Esophagus squamous epithelium (tissue), 4 donors: ENCODE results near the gene PAF1.

Source experiments
- CTCF ChIP-seq, 6 experiments: fragments of 450-650 bp in 4 of 6; fragments of 200-600 bp in 2 of 6; sonication (generic) in 2 of 6; IDR thresholded peaks; one replicate each; pipeline ENCODE4 v1.5.1; 2016 to 2019; ENCODE audit warnings: antibody characterized with exemption in 6 of 6, mild to moderate bottlenecking in 4 of 6, moderate library complexity in 4 of 6
- POLR2A ChIP-seq, 4 donors: fragments of 450-650 bp; IDR thresholded peaks; one replicate each; pipeline ENCODE4 v1.6.1; 2017; ENCODE audit warnings: antibody characterized with exemption in 4 of 4, mild to moderate bottlenecking in 4 of 4, moderate library complexity in 3 of 4

- TF ChIP-seq CTCF (IDR thresholded peaks at IDR 0.05) = no peak
- TF ChIP-seq POLR2A (IDR thresholded peaks at IDR 0.05) = no peak
These were observed 18.7 kb downstream of the PAF1 start for GRCh38 chr19:39372047-39372802.
